OCI-LY3 (cell line): ENCODE results near the gene ARMC8.

Source experiments
- H2AFZ ChIP-seq: fragments of 200-600, 300-600 bp; shearing (Covaris generic); 2 replicates; pipeline ENCODE4 v1.6.0; 2014; ENCODE audit warnings: antibody characterized with exemption, low read depth, low read length
- H3K27ac ChIP-seq: fragments of 200-600, 300-600 bp; sonication (generic); 2 replicates; pipeline ENCODE4 v1.5.1; 2014; ENCODE audit warnings: mild to moderate bottlenecking, low read length, moderate library complexity, mixed read lengths
- H3K27me3 ChIP-seq: fragments of 200-600, 300-600 bp; sonication (generic); 2 replicates; pipeline ENCODE4 v1.6.1; 2014; ENCODE audit warnings: low read depth, low read length, mixed read lengths
- H3K36me3 ChIP-seq: fragments of 200-600, 300-600 bp; sonication (generic); replicated peaks from 2 replicates; pipeline ENCODE3; 2014; ENCODE audit warnings: low read depth, low read length, mixed read lengths
- H3K4me1 ChIP-seq: fragments of 300-600, 200-600 bp; sonication (generic); 2 replicates; pipeline ENCODE4 v1.6.1; 2014; ENCODE audit warnings: low read length, mixed read lengths
- H3K4me2 ChIP-seq: fragments of 200-600, 300-600 bp; sonication (generic); 2 replicates; pipeline ENCODE4 v1.6.1; 2014; ENCODE audit warnings: low read length, mixed read lengths
- H3K4me3 ChIP-seq: fragments of 300-600, 200-600 bp; sonication (generic); 2 replicates; pipeline ENCODE4 v1.5.1; 2014; ENCODE audit warnings: antibody characterized with exemption, mild to moderate bottlenecking, low read length, moderate library complexity
- H3K79me2 ChIP-seq: fragments of 300-600, 200-600 bp; shearing (Covaris generic); 2 replicates; pipeline ENCODE4 v1.6.1; 2014; ENCODE audit warnings: mild to moderate bottlenecking, low read length, mixed read lengths
- H3K9ac ChIP-seq: fragments of 300-600, 200-600 bp; shearing (Covaris generic); 2 replicates; pipeline ENCODE4 v1.6.0; 2014; ENCODE audit warnings: mild to moderate bottlenecking, low read length, moderate library complexity
- H3K9me3 ChIP-seq: fragments of 200-600, 300-600 bp; shearing (Covaris generic); 2 replicates; pipeline ENCODE4 v1.6.1; 2014; ENCODE audit warnings: low read length, mixed read lengths; ENCODE audit not compliant: insufficient read depth
- H4K20me1 ChIP-seq: fragments of 200-600, 300-600 bp; sonication (generic); 2 replicates; pipeline ENCODE4 v1.6.1; 2016; ENCODE audit warnings: low read length, mixed read lengths; ENCODE audit not compliant: insufficient read depth
- EZH2phosphoT487 ChIP-seq: fragments of 200-600 bp; shearing (Covaris generic); IDR thresholded peaks from 2 replicates; pipeline ENCODE4 v1.6.1; 2018; ENCODE audit warnings: antibody characterized with exemption, mixed run types, low read depth
- TF ChIP-seq, protein P1 (sequence below): fragments of 200-600, 300-600 bp; sonication (generic); IDR thresholded peaks from 2 replicates; pipeline ENCODE4 v1.5.1; 2014; ENCODE audit warnings: antibody characterized with exemption, low read length, low read depth

The ARMC8 gene

GRCh38 chr3:138326866-138327595, 139.9 kb downstream of the ARMC8 start:
- Histone ChIP-seq H2AFZ (no peak overlapping the region), H3K9ac (no peak overlapping the region), H3K27ac (no peak overlapping the region), H3K4me3 (no peak overlapping the region), H3K4me1 (peaks cover 15% of the 10 kb centered on the region), H4K20me1 (no peaks in the 10 kb centered on the region), H3K9me3 (no peaks in the 10 kb centered on the region), H3K4me2 (no peak overlapping the region), H3K79me2 (no peaks in the 10 kb centered on the region), H3K36me3 (no peaks in the 10 kb centered on the region), H3K27me3 (peaks cover 28% of the 10 kb centered on the region)
- TF ChIP-seq, protein P1, sequence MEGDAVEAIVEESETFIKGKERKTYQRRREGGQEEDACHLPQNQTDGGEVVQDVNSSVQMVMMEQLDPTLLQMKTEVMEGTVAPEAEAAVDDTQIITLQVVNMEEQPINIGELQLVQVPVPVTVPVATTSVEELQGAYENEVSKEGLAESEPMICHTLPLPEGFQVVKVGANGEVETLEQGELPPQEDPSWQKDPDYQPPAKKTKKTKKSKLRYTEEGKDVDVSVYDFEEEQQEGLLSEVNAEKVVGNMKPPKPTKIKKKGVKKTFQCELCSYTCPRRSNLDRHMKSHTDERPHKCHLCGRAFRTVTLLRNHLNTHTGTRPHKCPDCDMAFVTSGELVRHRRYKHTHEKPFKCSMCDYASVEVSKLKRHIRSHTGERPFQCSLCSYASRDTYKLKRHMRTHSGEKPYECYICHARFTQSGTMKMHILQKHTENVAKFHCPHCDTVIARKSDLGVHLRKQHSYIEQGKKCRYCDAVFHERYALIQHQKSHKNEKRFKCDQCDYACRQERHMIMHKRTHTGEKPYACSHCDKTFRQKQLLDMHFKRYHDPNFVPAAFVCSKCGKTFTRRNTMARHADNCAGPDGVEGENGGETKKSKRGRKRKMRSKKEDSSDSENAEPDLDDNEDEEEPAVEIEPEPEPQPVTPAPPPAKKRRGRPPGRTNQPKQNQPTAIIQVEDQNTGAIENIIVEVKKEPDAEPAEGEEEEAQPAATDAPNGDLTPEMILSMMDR: no peak
- TF ChIP-seq EZH2phosphoT487: no peak

GRCh38 chr3:138327831-138328230, 140.7 kb downstream of the ARMC8 start:
- Histone ChIP-seq H3K27ac (no peak overlapping the region), H3K4me2 (no peak overlapping the region), H3K79me2 (no peaks in the 10 kb centered on the region), H3K9ac (no peak overlapping the region), H3K4me3 (no peak overlapping the region), H3K27me3 (peaks cover 31% of the 10 kb centered on the region), H3K36me3 (no peaks in the 10 kb centered on the region), H4K20me1 (no peaks in the 10 kb centered on the region), H2AFZ (no peak overlapping the region), H3K9me3 (no peaks in the 10 kb centered on the region), H3K4me1 (peaks cover 15% of the 10 kb centered on the region)
- no peak for TF ChIP-seq EZH2phosphoT487
- TF ChIP-seq, protein P1: no peak

DNA sequence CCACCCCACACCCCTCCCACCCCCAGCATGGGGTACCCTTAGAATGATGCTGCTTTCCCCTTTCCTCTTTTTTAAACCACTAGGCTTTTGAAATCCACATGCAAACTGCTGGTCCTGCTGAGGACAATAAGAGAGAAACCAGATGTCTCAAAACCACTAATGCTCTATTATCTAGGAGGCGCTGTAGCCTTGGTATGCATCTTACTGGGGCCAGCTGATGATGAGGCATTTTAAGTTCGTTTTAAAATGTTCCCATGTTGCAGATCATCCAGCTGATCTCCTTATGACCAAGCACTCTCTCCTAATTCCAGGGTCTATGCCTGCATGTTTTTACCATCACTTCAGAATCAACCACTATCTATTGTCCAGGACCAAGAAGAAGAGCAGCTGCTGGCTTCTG, 141.2 kb downstream of the ARMC8 start:
- Histone ChIP-seq H3K27me3 (peaks cover 31% of the 10 kb centered on the region), H3K4me3 (peak overlapping the region; percentile 84), H3K9ac (no peak overlapping the region), H3K4me2 (peak overlapping the region; percentile 97), H3K36me3 (no peaks in the 10 kb centered on the region), H2AFZ (no peak overlapping the region), H4K20me1 (no peaks in the 10 kb centered on the region), H3K4me1 (peaks cover 15% of the 10 kb centered on the region), H3K27ac (no peak overlapping the region), H3K9me3 (no peaks in the 10 kb centered on the region), H3K79me2 (no peaks in the 10 kb centered on the region)
- TF ChIP-seq EZH2phosphoT487: no peak
- TF ChIP-seq, protein P1: peak; percentile 53

GRCh38 chr3:138329127-138329983, 142.3 kb downstream of the ARMC8 start, which contains the start of gene NME9:
Gene NME9, minus strand, starts transcription at chr3:138329851. Its CDS starts 516 bp downstream, at chr3:138329335.
- Histone ChIP-seq H2AFZ (peak within 1 kb of the TSS; percentile 86), H3K4me3 (peak within 1 kb of the TSS; percentile 84), H3K9ac (peak within 1 kb of the TSS; percentile 55), H4K20me1 (no peaks in the 10 kb centered on the region), H3K4me1 (peaks cover 15% of the 10 kb centered on the region), H3K4me2 (peak within 1 kb of the TSS; percentile 97), H3K79me2 (no peaks in the 10 kb centered on the region), H3K27me3 (peaks cover 39% of the 10 kb centered on the region), H3K9me3 (no peaks in the 10 kb centered on the region), H3K27ac (no peak within 1 kb of the TSS), H3K36me3 (no peaks in the 10 kb centered on the region)
- TF ChIP-seq, protein P1: peak; percentile 66
- TF ChIP-seq EZH2phosphoT487: no peak
